ENCODE measurements around the gene LMF2. TPM values are rescaled to one million over a fixed set of nuclear protein-coding genes. Genes with fewer than 3 reads are reported as not detected.

The LMF2 gene
- total RNA-seq, 1 experiment from 2014 or later = 37.3 TPM

- CTCF ChIA-PET = interaction anchor here (0.5 kb wide), 1 partner anchor 29 kb away, joined by 3 read pairs; no protein-coding TSS in a partner anchor
- H3K27me3 ChIP-seq (ENCODE audit: insufficient read depth, low read depth) = no peaks in the 10 kb centered on the region
- no TSS peak for BruUV-seq (replicated peaks)
- H2AFZ ChIP-seq = no peak overlapping the region
- POLR2A ChIA-PET (ENCODE audit: unreplicated experiment) = interaction anchor here (0.6 kb wide), 1 partner anchor 497 kb away, joined by 10 read pairs; no protein-coding TSS in a partner anchor
- H3K4me1 ChIP-seq (replicated peaks; ENCODE audit: insufficient read depth) = peaks cover 14% of the 10 kb centered on the region
- intact Hi-C loops (cut with micrococcal nuclease; ENCODE audit: unreplicated experiment) = no loop called here
- 0 out of 2 replicates have a peak, but pooled peaks cover 5% of the 10 kb centered on the region for H3K36me3 ChIP-seq (ENCODE audit: low read depth)
- H3K4me2 ChIP-seq = no peak overlapping the region
- peaks cover 37% of the 10 kb centered on the region for H3F3A ChIP-seq (ENCODE audit: insufficient read depth, low read depth)
- H4K20me1 ChIP-seq (ENCODE audit: insufficient read depth) = 0 out of 2 replicates have a peak, but pooled peaks cover 3% of the 10 kb centered on the region
- no peak overlapping the region for H3K4me3 ChIP-seq
- H3K9me3 ChIP-seq (ENCODE audit: insufficient read depth, low read depth) = no peaks in the 10 kb centered on the region
- no peak for DNase-seq
- TF ChIP-seq EZH2 (IDR thresholded peaks at IDR 0.05; ENCODE audit: low read depth) = no peak
- TF ChIP-seq CTCF (conservative IDR thresholded peaks at IDR 0.05) = no peak
- H3K79me2 ChIP-seq (ENCODE audit: low read depth) = peaks cover 7% of the 10 kb centered on the region
- H3K9me2 ChIP-seq (ENCODE audit: insufficient read depth) = no peaks in the 10 kb centered on the region
- H3K27ac ChIP-seq = no peak overlapping the region
Observed at GRCh38 chr22:50502628-50503474, 4.7 kb downstream of the LMF2 start.

- ChIA-PET CTCF (no interaction called here), POLR2A (ENCODE audit: unreplicated experiment) (no interaction called here)
- intact Hi-C loops (cut with micrococcal nuclease; ENCODE audit: unreplicated experiment) = no loop called here
- no peaks in the 10 kb centered on the region for H3K27me3 ChIP-seq (ENCODE audit: insufficient read depth, low read depth)
- H3K79me2 ChIP-seq (ENCODE audit: low read depth) = peaks cover 5% of the 10 kb centered on the region
- H3K4me2 ChIP-seq = no peak overlapping the region
- no peaks in the 10 kb centered on the region for H3K9me2 ChIP-seq (ENCODE audit: insufficient read depth)
- H2AFZ ChIP-seq = no peak overlapping the region
- TF ChIP-seq CTCF (conservative IDR thresholded peaks at IDR 0.05) (no peak), EZH2 (IDR thresholded peaks at IDR 0.05; ENCODE audit: low read depth) (no peak)
- H3K27ac ChIP-seq = no peak overlapping the region
- H4K20me1 ChIP-seq (ENCODE audit: insufficient read depth) = 0 out of 2 replicates have a peak, but pooled peaks cover 3% of the 10 kb centered on the region
- 0 out of 2 replicates have a peak, but pooled peaks cover 5% of the 10 kb centered on the region for H3K36me3 ChIP-seq (ENCODE audit: low read depth)
- no peak for DNase-seq
- H3K4me3 ChIP-seq = no peak overlapping the region
- BruUV-seq (replicated peaks) = no TSS peak
- H3K9me3 ChIP-seq (ENCODE audit: insufficient read depth, low read depth) = no peaks in the 10 kb centered on the region
- H3F3A ChIP-seq (ENCODE audit: insufficient read depth, low read depth) = peaks cover 45% of the 10 kb centered on the region
- H3K4me1 ChIP-seq (replicated peaks; ENCODE audit: insufficient read depth) = peaks cover 19% of the 10 kb centered on the region
Observed at GRCh38 chr22:50502096-50502495, 5.4 kb downstream of the LMF2 start.

GRCh38 chr22:50500452-50500851 lies 7.0 kb downstream of the LMF2 start:
- TF ChIP-seq EZH2 (IDR thresholded peaks at IDR 0.05; ENCODE audit: low read depth) (no peak), CTCF (conservative IDR thresholded peaks at IDR 0.05) (no peak)
- POLR2A ChIA-PET (ENCODE audit: unreplicated experiment) = no interaction called here
- 0 out of 2 replicates have a peak, but pooled peaks cover 5% of the 10 kb centered on the region for H3K36me3 ChIP-seq (ENCODE audit: low read depth)

More at GRCh38 chr22:50500452-50500851, 7.0 kb downstream of the LMF2 start:
- Histone ChIP-seq H3K4me3 (no peak overlapping the region), H3K4me2 (no peak overlapping the region), H3K4me1 (replicated peaks; ENCODE audit: insufficient read depth) (peaks cover 12% of the 10 kb centered on the region), H3K9me2 (ENCODE audit: insufficient read depth) (no peaks in the 10 kb centered on the region), H3K79me2 (ENCODE audit: low read depth) (no peaks in the 10 kb centered on the region), H2AFZ (no peak overlapping the region), H3K27ac (no peak overlapping the region), H3K27me3 (ENCODE audit: insufficient read depth, low read depth) (no peaks in the 10 kb centered on the region), H3F3A (ENCODE audit: insufficient read depth, low read depth) (peaks cover 45% of the 10 kb centered on the region), H4K20me1 (ENCODE audit: insufficient read depth) (0 out of 2 replicates have a peak, but pooled peaks cover 3% of the 10 kb centered on the region), H3K9me3 (ENCODE audit: insufficient read depth, low read depth) (no peaks in the 10 kb centered on the region)
- intact Hi-C loops (cut with micrococcal nuclease; ENCODE audit: unreplicated experiment) = no loop called here
- no TSS peak for BruUV-seq (replicated peaks)
- no peak for DNase-seq
- CTCF ChIA-PET = no interaction called here
